Lower leg skin (tissue), 4 donors: ENCODE results near the gene RERE. TPM values are rescaled to one million over a fixed set of nuclear protein-coding genes. Genes with fewer than 3 reads are reported as not detected.

Experiments
- DNase-seq, 2 donors: peaks; one replicate each; pipeline ENCODE4 v3.0.0-alpha.2; 2019; ENCODE audit warnings: low spot score in 2 of 2
- H3K4me3 ChIP-seq: fragments of 200-600 bp; sonication (generic); 2 replicates; pipeline ENCODE4 v1.5.1; 2017; ENCODE audit warnings: mild to moderate bottlenecking, low read depth; ENCODE audit not compliant: poor library complexity, severe bottlenecking
- CTCF ChIP-seq, 3 donors: fragments of 450-650 bp; IDR thresholded peaks; one replicate each; pipeline ENCODE4 v1.5.1; 2016; ENCODE audit warnings: antibody characterized with exemption in 3 of 3, mild to moderate bottlenecking in 3 of 3, moderate library complexity in 2 of 3
- POLR2A ChIP-seq, 2 donors: fragments of 450-650 bp; IDR thresholded peaks; one replicate each; pipeline ENCODE4 v1.6.1; 2016 to 2017; ENCODE audit warnings: antibody characterized with exemption in 2 of 2, mild to moderate bottlenecking in 1 of 2, moderate library complexity in 1 of 2
- WGBS, 2 donors: methylation state at CpG; one replicate each; pipeline ENCODE4 v1.1.5; 2018; 5-methylcytosine and 5-hydroxymethylcytosine counted together
- intact Hi-C: fragments of 100-400 bp; cut with DNase I; formaldehyde crosslinking; loops from one replicate; pipeline ENCODE4 v1.15.0; 2023; ENCODE audit warnings: low total_unique reads
- total RNA-seq, 4 donors: library from RNA; depleted of rRNA; stranded (reverse); fragments of >200 nt; gene quantifications; one replicate each; pipeline ENCODE4 v1.1.0, GENCODE V29; 2016

RERE gene
- total RNA-seq, 4 donors from 2014 or later = 41.0 to 84.9 (median 76.8) TPM

- intact Hi-C loops = no loop called here
- H3K4me3 ChIP-seq = no peak overlapping the region
- 76% methylated on average over 21 of the region's 21 CpGs for WGBS, 2 donors
- no peak for TF ChIP-seq CTCF (IDR thresholded peaks at IDR 0.05)
- no peak for TF ChIP-seq POLR2A (IDR thresholded peaks at IDR 0.05)
- no peak for DNase-seq
These were observed 464.3 kb downstream of the RERE start for GRCh38 chr1:8352886-8353785.

- DNase-seq = no peak
- no peak for TF ChIP-seq CTCF (IDR thresholded peaks at IDR 0.05)
- TF ChIP-seq POLR2A (IDR thresholded peaks at IDR 0.05) = no peak
- H3K4me3 ChIP-seq = no peak overlapping the region
- intact Hi-C loops = no loop called here
- 79% methylated on average over 15 of the region's 15 CpGs for WGBS, 2 donors
These were observed 465.0 kb downstream of the RERE start for GRCh38 chr1:8352471-8352845.

GRCh38 chr1:8351693-8352470, 465.6 kb downstream of the RERE start:
- no peak for TF ChIP-seq CTCF (IDR thresholded peaks at IDR 0.05)
- DNase-seq = no peak
- 48 to 52% methylated on average over 12 of the region's 13 CpGs for WGBS, 2 donors
- H3K4me3 ChIP-seq = no peak overlapping the region
- intact Hi-C loops = loop anchor here (2.0 kb wide), 1 partner anchor 375 kb away; no protein-coding TSS in a partner anchor

GRCh38 chr1:8350914-8351684, 466.3 kb downstream of the RERE start:
- TF ChIP-seq POLR2A (IDR thresholded peaks at IDR 0.05) = no peak
- no peak for TF ChIP-seq CTCF (IDR thresholded peaks at IDR 0.05)
- 86 to 92% methylated on average over 24 of the region's 24 CpGs for WGBS, 2 donors
- intact Hi-C loops = loop anchor here (2.0 kb wide), 1 partner anchor 374 kb away; no protein-coding TSS in a partner anchor
- no peak overlapping the region for H3K4me3 ChIP-seq
- DNase-seq = no peak

- TF ChIP-seq POLR2A (IDR thresholded peaks at IDR 0.05) (no peak), CTCF (IDR thresholded peaks at IDR 0.05) (no peak)
- intact Hi-C loops = loop anchor here (2.0 kb wide), 1 partner anchor 373 kb away; no protein-coding TSS in a partner anchor
- H3K4me3 ChIP-seq = no peak overlapping the region
- 32 to 33% methylated on average over 11 to 14 of the region's 14 CpGs for WGBS, 2 donors
- DNase-seq = peak in 1 of 2 donors; percentile 90
These were observed 467.5 kb downstream of the RERE start for GRCh38 chr1:8349961-8350360.
